ENCODE results near the gene ABTB2.

Gene ABTB2

GRCh38 chr11:34162493-34162820 lies 195.4 kb downstream of the ABTB2 start:
- Histone ChIP-seq H3K36me3 (ENCODE audit: insufficient read depth, low read length) (no peaks in the 10 kb centered on the region), H4K20me1 (ENCODE audit: insufficient read depth, low read length) (peaks cover 5% of the 10 kb centered on the region; the same call in 1 of the 2 replicates), H3K9ac (ENCODE audit: low read depth, low read length) (no peak overlapping the region), H3K4me2 (ENCODE audit: insufficient read depth, low read length) (no peak overlapping the region), H2AFZ (ENCODE audit: low read depth, low read length) (no peak overlapping the region), H3K9me3 (ENCODE audit: insufficient read depth, low read length, severe bottlenecking) (no peaks in the 10 kb centered on the region), H3K4me1 (ENCODE audit: insufficient read depth, low read length) (no peaks in the 10 kb centered on the region), H3K4me3 (ENCODE audit: low read depth in 1 of 2, low read length in 2 of 2) (no peak overlapping the region), H3K27me3 (ENCODE audit: insufficient read depth, low read length, poor library complexity) (no peaks in the 10 kb centered on the region), H3K79me2 (ENCODE audit: insufficient read depth, low read length) (no peaks in the 10 kb centered on the region), H3K27ac (ENCODE audit: low read length) (no peak overlapping the region)
- TF ChIP-seq CTCF (IDR thresholded peaks at IDR 0.05; ENCODE audit: borderline replicate concordance, extremely low read depth, low read length, poor library complexity, severe bottlenecking) (no peak), EZH2 (IDR thresholded peaks at IDR 0.05; ENCODE audit: borderline replicate concordance, low read depth, low read length, severe bottlenecking) (no peak)
- DNase-seq = no peak
- no peak for ATAC-seq (ENCODE audit: insufficient read depth, low read depth)

GRCh38 chr11:34161812-34162492 lies 195.9 kb downstream of the ABTB2 start:
- no peaks in the 10 kb centered on the region for H3K36me3 ChIP-seq (ENCODE audit: insufficient read depth, low read length)
- no peak overlapping the region for H3K4me3 ChIP-seq (ENCODE audit: low read depth in 1 of 2, low read length in 2 of 2)
- no peak overlapping the region for H3K9ac ChIP-seq (ENCODE audit: low read depth, low read length)
- no peak overlapping the region for H3K27ac ChIP-seq (ENCODE audit: low read length)
- H2AFZ ChIP-seq (ENCODE audit: low read depth, low read length) = no peak overlapping the region
- peaks cover 5% of the 10 kb centered on the region; the same call in 1 of the 2 replicates for H4K20me1 ChIP-seq (ENCODE audit: insufficient read depth, low read length)
- no peaks in the 10 kb centered on the region for H3K9me3 ChIP-seq (ENCODE audit: insufficient read depth, low read length, severe bottlenecking)
- ATAC-seq (ENCODE audit: insufficient read depth, low read depth) (peak; percentile 27; the same call in 1 of the 3 replicates), DNase-seq (no peak)
- no peaks in the 10 kb centered on the region for H3K79me2 ChIP-seq (ENCODE audit: insufficient read depth, low read length)
- TF ChIP-seq EZH2 (IDR thresholded peaks at IDR 0.05; ENCODE audit: borderline replicate concordance, low read depth, low read length, severe bottlenecking) = no peak
- TF ChIP-seq CTCF (IDR thresholded peaks at IDR 0.05; ENCODE audit: borderline replicate concordance, extremely low read depth, low read length, poor library complexity, severe bottlenecking) = no peak
- no peaks in the 10 kb centered on the region for H3K4me1 ChIP-seq (ENCODE audit: insufficient read depth, low read length)
- H3K27me3 ChIP-seq (ENCODE audit: insufficient read depth, low read length, poor library complexity) = no peaks in the 10 kb centered on the region
- H3K4me2 ChIP-seq (ENCODE audit: insufficient read depth, low read length) = no peak overlapping the region

GRCh38 chr11:34161361-34161760 lies 196.4 kb downstream of the ABTB2 start:
- H3K27ac ChIP-seq (ENCODE audit: low read length) = no peak overlapping the region
- DNase-seq (no peak), ATAC-seq (ENCODE audit: insufficient read depth, low read depth) (no peak)
- H2AFZ ChIP-seq (ENCODE audit: low read depth, low read length) = no peak overlapping the region
- no peaks in the 10 kb centered on the region for H3K36me3 ChIP-seq (ENCODE audit: insufficient read depth, low read length)
- no peak overlapping the region for H3K9ac ChIP-seq (ENCODE audit: low read depth, low read length)
- no peak overlapping the region for H3K4me3 ChIP-seq (ENCODE audit: low read depth in 1 of 2, low read length in 2 of 2)
- no peaks in the 10 kb centered on the region for H3K27me3 ChIP-seq (ENCODE audit: insufficient read depth, low read length, poor library complexity)
- TF ChIP-seq EZH2 (IDR thresholded peaks at IDR 0.05; ENCODE audit: borderline replicate concordance, low read depth, low read length, severe bottlenecking) = no peak
- no peak for TF ChIP-seq CTCF (IDR thresholded peaks at IDR 0.05; ENCODE audit: borderline replicate concordance, extremely low read depth, low read length, poor library complexity, severe bottlenecking)
- H3K9me3 ChIP-seq (ENCODE audit: insufficient read depth, low read length, severe bottlenecking) = no peaks in the 10 kb centered on the region
- H3K4me1 ChIP-seq (ENCODE audit: insufficient read depth, low read length) = no peaks in the 10 kb centered on the region
- H3K4me2 ChIP-seq (ENCODE audit: insufficient read depth, low read length) = no peak overlapping the region
- H3K79me2 ChIP-seq (ENCODE audit: insufficient read depth, low read length) = no peaks in the 10 kb centered on the region
- peaks cover 5% of the 10 kb centered on the region; the same call in 1 of the 2 replicates for H4K20me1 ChIP-seq (ENCODE audit: insufficient read depth, low read length)

Measured in DND-41 (cell line).